ENCODE measurements around the gene KRTAP1-1. TPM values are rescaled to one million over a fixed set of nuclear protein-coding genes. Genes with fewer than 3 reads are reported as not detected.

Gene KRTAP1-1
- total and polyA plus RNA-seq, 2 of the 8 experiments (the other 6 are each of a cell fraction or from before 2014, with no cell fraction given), result not detected

DNA sequence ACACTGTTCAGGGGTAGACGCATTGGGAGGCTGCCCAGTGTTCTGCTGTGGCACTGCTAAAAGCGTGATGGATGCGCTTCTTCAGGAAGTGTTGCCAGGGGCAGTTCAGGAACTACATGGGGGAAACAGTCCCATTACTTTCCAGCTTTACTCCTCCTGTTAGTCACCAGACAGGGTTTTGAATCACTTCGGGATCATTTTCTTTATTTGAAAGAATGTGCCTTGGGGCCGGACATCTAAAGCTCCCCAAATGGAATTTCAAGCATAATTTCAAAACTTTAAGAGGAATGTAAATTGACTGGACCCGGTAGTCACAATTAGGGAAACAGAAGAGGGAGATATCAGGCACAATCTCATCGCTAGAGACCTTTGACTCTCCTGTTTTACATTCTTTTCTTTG is 7.2 kb upstream of the KRTAP1-1 start:
- no peak overlapping the region for H3K4ac ChIP-seq (replicated peaks; ENCODE audit: insufficient read length, low read depth, low read length)
- H3K9ac ChIP-seq (replicated peaks in 1 of 4; ENCODE audit: extremely low read depth in 1 of 4, low read depth in 3 of 4, low read length in 3 of 4), result no peak overlapping the region
- peak overlapping the region; percentile 19 for H4K91ac ChIP-seq (replicated peaks; ENCODE audit: insufficient read length, low read length)
- H2AK5ac ChIP-seq (ENCODE audit: low read depth, low read length), result no peak overlapping the region
- no peak overlapping the region for H2BK15ac ChIP-seq (ENCODE audit: low read length)
- H4K8ac ChIP-seq (ENCODE audit: extremely low read depth, insufficient read depth, low read length), result no peak overlapping the region
- no peak overlapping the region for H2BK5ac ChIP-seq (ENCODE audit: low read depth, low read length)
- no peaks in the 10 kb centered on the region for H3K23me2 ChIP-seq (ENCODE audit: low read depth, low read length)
- H4K20me1 ChIP-seq (replicated peaks in 1 of 2; ENCODE audit: control insufficient read depth in 1 of 2, insufficient read depth in 2 of 2, low read length in 2 of 2), result no peaks in the 10 kb centered on the region
- H3K27me3 ChIP-seq (replicated peaks in 1 of 4; ENCODE audit: control insufficient read depth in 3 of 4, extremely low read depth in 1 of 4, insufficient read depth in 3 of 4, low read length in 3 of 4), result no peaks in the 10 kb centered on the region
- FAIRE-seq, result no peak
- H3K36me3 ChIP-seq (ENCODE audit: control insufficient read depth in 2 of 4, insufficient read depth in 4 of 4, low read length in 3 of 4), result no peaks in the 10 kb centered on the region
- H3K56ac ChIP-seq (replicated peaks; ENCODE audit: insufficient read length, low read depth, low read length), result no peak overlapping the region
- H3K79me1 ChIP-seq (ENCODE audit: low read depth, low read length), result no peaks in the 10 kb centered on the region
- no peak for DNase-seq (ENCODE audit: low read depth in 1 of 2, low spot score in 2 of 2)
- no peak overlapping the region for H4K5ac ChIP-seq (ENCODE audit: insufficient read length, low read depth, low read length)
- 82% methylated on average over 7 of the region's 7 CpGs; no CpG with 5 or more reads in 1 of the 2 experiments for WGBS, 2 experiments (ENCODE audit: extremely low coverage in 1 of 2, insufficient coverage in 1 of 2, insufficient read length in 1 of 2, insufficient replicate concordance in 2 of 2, low coverage in 1 of 2, low lambda C conversion rate in 2 of 2, missing lambda C conversion rate in 1 of 2)
- no peak overlapping the region for H3K14ac ChIP-seq (ENCODE audit: insufficient read length)
- no peak overlapping the region for H3K27ac ChIP-seq (ENCODE audit: low read depth, low read length)
- H2BK20ac ChIP-seq (ENCODE audit: low read length), result no peak overlapping the region
- no peaks in the 10 kb centered on the region for H3K9me3 ChIP-seq (ENCODE audit: insufficient read depth in 2 of 2, low read depth in 1 of 2, low read length in 1 of 2)
- peaks cover 0 to 2% (median 0%) of the 10 kb centered on the region in 4 experiments; a peak in 1 of 7 replicates for H3K4me1 ChIP-seq (replicated peaks in 1 of 4; ENCODE audit: control insufficient read depth in 3 of 4, insufficient read depth in 4 of 4, low read length in 3 of 4)
- CTCF ChIA-PET (ENCODE audit: partially characterized antibody), result interaction anchor here (0.7 to 1.0 kb wide), 4 partner anchors 10 to 182 kb away, joined by 3 read pairs; no protein-coding TSS in a partner anchor
- H2BK12ac ChIP-seq (ENCODE audit: low read depth, low read length), result no peak overlapping the region
- H3K79me2 ChIP-seq (ENCODE audit: control insufficient read depth in 1 of 2, insufficient read depth in 2 of 2, low read length in 2 of 2), result no peaks in the 10 kb centered on the region
- POLR2A ChIA-PET (ENCODE audit: partially characterized antibody), result no interaction called here
- no peak overlapping the region; the same call in 1 of the 2 replicates for H3K18ac ChIP-seq (ENCODE audit: extremely low read depth, low read length)
- H2BK120ac ChIP-seq (replicated peaks; ENCODE audit: low read depth, low read length), result no peak overlapping the region
- H3K4me2 ChIP-seq (ENCODE audit: insufficient read depth in 1 of 2, low read depth in 2 of 2, low read length in 2 of 2), result no peak overlapping the region
- no peak overlapping the region for H3K23ac ChIP-seq (ENCODE audit: insufficient read length)
- no peak overlapping the region for H3K4me3 ChIP-seq (ENCODE audit: extremely low read depth in 1 of 4, insufficient read depth in 2 of 4, low read depth in 3 of 4, low read length in 4 of 4)
- 0 out of 2 replicates have a peak overlapping the region, but pooled peaks have one; percentile 40 for H2AFZ ChIP-seq (ENCODE audit: low read length)
- TF ChIP-seq BRCA1 (IDR thresholded peaks at IDR 0.05; ENCODE audit: low read depth, low read length), result no peak
- no peak for TF ChIP-seq CHD2 (IDR thresholded peaks at IDR 0.05; ENCODE audit: low read length)
- TF ChIP-seq TAF7 (optimal IDR thresholded peaks at IDR 0.05; ENCODE audit: borderline replicate concordance, low read depth, low read length), result no peak
- no peak for TF ChIP-seq JUND (IDR thresholded peaks at IDR 0.05; ENCODE audit: low read length)
- no peak for TF ChIP-seq CHD1 (IDR thresholded peaks at IDR 0.05; ENCODE audit: low read depth, low read length)
- TF ChIP-seq BACH1 (IDR thresholded peaks at IDR 0.05; ENCODE audit: low read length), result no peak
- no peak for TF ChIP-seq NRF1 (IDR thresholded peaks at IDR 0.05; ENCODE audit: low read depth, low read length)
- TF ChIP-seq GTF2F1 (IDR thresholded peaks at IDR 0.05; ENCODE audit: borderline replicate concordance, low read depth, low read length), result no peak
- TF ChIP-seq ATF2 (IDR thresholded peaks at IDR 0.05; ENCODE audit: low read length), result no peak
- TF ChIP-seq YY1 (IDR thresholded peaks at IDR 0.05; ENCODE audit: low read depth, low read length), result no peak
- TF ChIP-seq FOSL1 (IDR thresholded peaks at IDR 0.05; ENCODE audit: insufficient read depth, low read depth, low read length), result no peak

All from H1 (cell line).